Calu3 (cell line): Measurements from ENCODE around the gene FBXW8. TPM values are rescaled to one million over a fixed set of nuclear protein-coding genes. Genes with fewer than 3 reads are reported as not detected.

Source experiments
- BruUV-seq: library from RNA; stranded (reverse); fragments of 400-500 nt; replicated peaks from 2 replicates; lab custom pipeline; 2021; lab: Mats Ljungman, UMichigan
- CTCF ChIA-PET: fragments of 300-600 bp; sonication (Branson Sonifier 250); formaldehyde crosslinking; loops from one replicate; lab custom pipeline; 2022; ENCODE audit warnings: antibody characterized with exemption; lab: Charles Lee
- DNase-seq: peaks from one replicate; pipeline ENCODE4 v3.0.0; 2022
- H3K27ac Mint-ChIP-seq: one replicate; pipeline ENCODE4 v1.8.0; 2022; ENCODE audit warnings: mixed read lengths; ENCODE audit not compliant: unreplicated experiment
- H3K27me3 Mint-ChIP-seq: one replicate; pipeline ENCODE4 v1.8.0; 2022; ENCODE audit warnings: mixed read lengths; ENCODE audit not compliant: unreplicated experiment
- H3K36me3 Mint-ChIP-seq: one replicate; pipeline ENCODE4 v1.8.0; 2022; ENCODE audit warnings: mild to moderate bottlenecking, moderate library complexity, mixed read lengths; ENCODE audit not compliant: insufficient read depth, unreplicated experiment
- H3K4me1 Mint-ChIP-seq: one replicate; pipeline ENCODE4 v1.8.0; 2022; ENCODE audit warnings: mild to moderate bottlenecking, low read depth, mixed read lengths; ENCODE audit not compliant: unreplicated experiment
- H3K4me3 Mint-ChIP-seq: one replicate; pipeline ENCODE4 v1.8.0; 2022; ENCODE audit warnings: mild to moderate bottlenecking, low read depth, moderate library complexity, mixed read lengths; ENCODE audit not compliant: unreplicated experiment
- H3K9me3 Mint-ChIP-seq: one replicate; pipeline ENCODE4 v1.8.0; 2022; ENCODE audit warnings: low read depth, mixed read lengths; ENCODE audit not compliant: unreplicated experiment
- intact Hi-C: fragments of 100-400 bp; cut with micrococcal nuclease; formaldehyde crosslinking; loops from one replicate; pipeline ENCODE4 v1.10.0; 2022; ENCODE audit not compliant: unreplicated experiment
- total RNA-seq: library from RNA; stranded (reverse); gene quantifications from 2 replicates; pipeline ENCODE4 v1.2.3, GENCODE V29; 2022
- TF ChIP-seq, protein P1 (sequence below): fragments of 200-600 bp; IDR thresholded peaks from one replicate; pipeline ENCODE4 v1.8.0; 2022; ENCODE audit warnings: antibody characterized with exemption; ENCODE audit not compliant: unreplicated experiment

The FBXW8 gene
- total RNA-seq, 1 experiment from 2014 or later: 18.2 TPM

DNA sequence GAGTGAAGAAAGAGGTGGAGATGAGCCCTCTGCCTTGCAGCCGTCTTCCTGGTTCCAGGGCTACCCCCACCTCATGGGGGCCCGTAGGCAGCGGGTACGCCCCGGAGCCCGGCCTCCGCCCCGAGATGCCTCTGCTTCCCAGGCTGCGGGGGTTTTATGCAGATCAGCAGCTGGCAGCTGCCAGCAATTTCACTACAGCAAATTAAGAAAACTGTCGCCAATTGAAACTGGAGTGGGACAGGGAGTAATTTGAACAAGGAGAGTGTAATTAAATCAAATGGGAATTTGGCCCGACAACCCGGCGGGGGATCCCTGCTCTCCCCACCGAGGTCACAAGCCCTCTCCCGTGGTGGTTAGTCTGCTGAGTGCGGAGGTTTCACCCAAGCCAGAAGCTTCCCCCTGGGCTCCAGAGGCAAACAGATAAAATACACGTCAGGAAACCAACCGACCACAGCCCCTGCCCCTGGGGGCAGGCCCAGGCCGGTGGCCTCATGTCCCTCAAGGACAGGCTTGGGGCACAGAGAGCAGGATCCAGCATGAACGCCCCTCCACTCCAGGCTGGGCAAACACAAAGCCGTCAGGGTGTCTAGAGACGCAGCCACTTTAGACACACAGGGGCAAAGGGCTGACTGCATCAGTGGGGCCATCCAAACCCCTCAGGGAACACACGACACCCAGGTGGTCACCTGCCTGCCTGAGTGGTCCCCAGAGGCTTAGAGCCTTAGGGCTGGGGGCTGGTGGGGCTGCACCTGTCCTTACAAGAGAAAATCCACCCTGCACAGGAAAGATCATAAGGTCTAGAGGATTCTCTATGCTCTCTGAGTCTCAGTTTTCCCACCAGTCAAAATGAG is 134.6 kb downstream of the FBXW8 start:
- no peaks in the 10 kb centered on the region for H3K9me3 Mint-ChIP-seq
- H3K27ac Mint-ChIP-seq: peak overlapping the region; percentile 42
- TF ChIP-seq, protein P1, sequence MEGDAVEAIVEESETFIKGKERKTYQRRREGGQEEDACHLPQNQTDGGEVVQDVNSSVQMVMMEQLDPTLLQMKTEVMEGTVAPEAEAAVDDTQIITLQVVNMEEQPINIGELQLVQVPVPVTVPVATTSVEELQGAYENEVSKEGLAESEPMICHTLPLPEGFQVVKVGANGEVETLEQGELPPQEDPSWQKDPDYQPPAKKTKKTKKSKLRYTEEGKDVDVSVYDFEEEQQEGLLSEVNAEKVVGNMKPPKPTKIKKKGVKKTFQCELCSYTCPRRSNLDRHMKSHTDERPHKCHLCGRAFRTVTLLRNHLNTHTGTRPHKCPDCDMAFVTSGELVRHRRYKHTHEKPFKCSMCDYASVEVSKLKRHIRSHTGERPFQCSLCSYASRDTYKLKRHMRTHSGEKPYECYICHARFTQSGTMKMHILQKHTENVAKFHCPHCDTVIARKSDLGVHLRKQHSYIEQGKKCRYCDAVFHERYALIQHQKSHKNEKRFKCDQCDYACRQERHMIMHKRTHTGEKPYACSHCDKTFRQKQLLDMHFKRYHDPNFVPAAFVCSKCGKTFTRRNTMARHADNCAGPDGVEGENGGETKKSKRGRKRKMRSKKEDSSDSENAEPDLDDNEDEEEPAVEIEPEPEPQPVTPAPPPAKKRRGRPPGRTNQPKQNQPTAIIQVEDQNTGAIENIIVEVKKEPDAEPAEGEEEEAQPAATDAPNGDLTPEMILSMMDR: no peak
- intact Hi-C loops: no loop called here
- no peak overlapping the region for H3K4me3 Mint-ChIP-seq
- peaks cover 99% of the 10 kb centered on the region for H3K36me3 Mint-ChIP-seq
- no peaks in the 10 kb centered on the region for H3K27me3 Mint-ChIP-seq
- CTCF ChIA-PET: interaction anchor here (0.6 kb wide), 1 partner anchor 10 kb away, joined by 4 read pairs; no protein-coding TSS in a partner anchor
- no peak for DNase-seq
- BruUV-seq: no TSS peak
- H3K4me1 Mint-ChIP-seq: peaks cover 42% of the 10 kb centered on the region

DNA sequence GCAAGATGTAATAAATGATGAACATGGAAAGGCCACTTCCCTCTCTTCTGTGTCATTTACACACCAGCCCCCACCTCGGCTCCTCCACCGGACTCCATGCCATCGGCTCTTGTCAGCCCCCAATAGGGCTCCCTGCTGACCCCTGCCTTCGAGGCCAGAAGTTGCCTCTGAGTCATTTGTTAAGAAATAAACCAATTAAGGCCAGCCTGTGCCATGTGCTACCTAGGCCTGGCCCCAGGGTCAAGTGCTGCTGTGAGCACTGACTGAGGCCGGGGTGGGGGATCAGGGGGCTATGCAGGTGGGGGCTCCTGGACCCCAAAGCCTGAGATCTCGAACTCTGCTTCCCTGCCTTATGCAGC is 135.2 kb downstream of the FBXW8 start:
- no peak for DNase-seq
- Mint-ChIP-seq H3K27me3 (no peaks in the 10 kb centered on the region), H3K36me3 (peaks cover 99% of the 10 kb centered on the region), H3K27ac (peak overlapping the region; percentile 42), H3K4me1 (peaks cover 43% of the 10 kb centered on the region), H3K9me3 (no peaks in the 10 kb centered on the region), H3K4me3 (no peak overlapping the region)
- no TSS peak for BruUV-seq
- CTCF ChIA-PET: interaction anchor here (0.6 kb wide), 1 partner anchor 11 kb away, joined by 4 read pairs; no protein-coding TSS in a partner anchor
- intact Hi-C loops: no loop called here
- TF ChIP-seq, protein P1: no peak

- H3K9me3 Mint-ChIP-seq: no peaks in the 10 kb centered on the region
- peaks cover 47% of the 10 kb centered on the region for H3K4me1 Mint-ChIP-seq
- no peaks in the 10 kb centered on the region for H3K27me3 Mint-ChIP-seq
- CTCF ChIA-PET: no interaction called here
- no peak for DNase-seq
- no peak overlapping the region for H3K4me3 Mint-ChIP-seq
- TF ChIP-seq, protein P1: no peak
- no TSS peak for BruUV-seq
- peak overlapping the region; percentile 42 for H3K27ac Mint-ChIP-seq
- intact Hi-C loops: no loop called here
- H3K36me3 Mint-ChIP-seq: peaks cover 99% of the 10 kb centered on the region
These were observed 135.7 kb downstream of the FBXW8 start for GRCh38 chr12:117046425-117046824.

DNA sequence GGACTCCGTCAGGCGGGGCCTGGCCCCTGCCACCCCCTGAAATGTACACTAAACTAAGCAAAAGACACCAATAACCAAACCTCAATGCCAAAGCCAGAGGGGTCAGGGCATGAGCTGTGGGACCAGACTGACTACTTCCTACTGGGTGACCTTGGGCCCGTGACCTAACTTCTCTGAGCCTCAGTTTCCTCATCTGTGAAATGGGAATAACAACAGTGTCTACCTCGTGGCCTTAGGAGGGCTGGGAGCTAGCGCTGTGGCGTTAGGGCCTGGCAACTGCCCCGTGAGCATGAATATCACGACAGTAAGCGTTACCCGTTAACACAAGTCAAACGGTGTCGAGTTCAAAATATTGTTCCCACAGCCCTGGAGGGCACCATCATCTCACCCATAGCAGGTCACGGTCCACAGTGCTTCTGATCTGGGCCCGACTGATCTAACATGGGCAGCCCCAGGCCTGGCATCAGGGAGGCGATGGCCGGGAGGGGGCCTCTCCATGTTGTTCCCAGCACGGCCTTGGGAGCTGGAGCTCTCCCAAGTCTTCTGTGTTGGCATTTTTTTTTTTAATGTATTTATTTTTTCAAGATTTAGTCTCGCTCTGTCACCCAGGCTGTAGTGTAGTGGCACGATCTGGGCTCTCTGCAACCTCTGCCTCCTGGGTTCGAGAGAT is 136.2 kb downstream of the FBXW8 start:
- H3K4me1 Mint-ChIP-seq: peaks cover 44% of the 10 kb centered on the region
- no peak overlapping the region for H3K4me3 Mint-ChIP-seq
- no peak for DNase-seq
- BruUV-seq: TSS peak; percentile 35
- CTCF ChIA-PET: no interaction called here
- no peaks in the 10 kb centered on the region for H3K9me3 Mint-ChIP-seq
- peak overlapping the region; percentile 42 for H3K27ac Mint-ChIP-seq
- H3K27me3 Mint-ChIP-seq: no peaks in the 10 kb centered on the region
- H3K36me3 Mint-ChIP-seq: peaks cover 97% of the 10 kb centered on the region
- TF ChIP-seq, protein P1: no peak
- intact Hi-C loops: no loop called here
